Measurements from ENCODE around the gene CIAO2B. TPM values are rescaled to one million over a fixed set of nuclear protein-coding genes. Genes with fewer than 3 reads are reported as not detected.

The CIAO2B gene
- total RNA-seq, 2 experiments from 2014 or later = 150 to 162 TPM

GRCh38 chr16:66901626-66902025, 32.6 kb downstream of the CIAO2B start:
- POLR2A ChIA-PET = no interaction called here
- DNase-seq (no peak), ATAC-seq (no peak)
- Mint-ChIP-seq H3K27ac (no peak overlapping the region), H3K9me3 (no peaks in the 10 kb centered on the region), H3K36me3 (ENCODE audit: low read depth) (no peaks in the 10 kb centered on the region), H3K4me1 (ENCODE audit: low read depth) (peaks cover 8% of the 10 kb centered on the region), H3K4me3 (no peak overlapping the region), H3K27me3 (no peaks in the 10 kb centered on the region)
- CTCF ChIA-PET = interaction anchor here (1.0 to 1.2 kb wide), 2 partner anchors 26 to 35 kb away, joined by 3 read pairs; no protein-coding TSS in a partner anchor
- TF ChIP-seq, protein P1, sequence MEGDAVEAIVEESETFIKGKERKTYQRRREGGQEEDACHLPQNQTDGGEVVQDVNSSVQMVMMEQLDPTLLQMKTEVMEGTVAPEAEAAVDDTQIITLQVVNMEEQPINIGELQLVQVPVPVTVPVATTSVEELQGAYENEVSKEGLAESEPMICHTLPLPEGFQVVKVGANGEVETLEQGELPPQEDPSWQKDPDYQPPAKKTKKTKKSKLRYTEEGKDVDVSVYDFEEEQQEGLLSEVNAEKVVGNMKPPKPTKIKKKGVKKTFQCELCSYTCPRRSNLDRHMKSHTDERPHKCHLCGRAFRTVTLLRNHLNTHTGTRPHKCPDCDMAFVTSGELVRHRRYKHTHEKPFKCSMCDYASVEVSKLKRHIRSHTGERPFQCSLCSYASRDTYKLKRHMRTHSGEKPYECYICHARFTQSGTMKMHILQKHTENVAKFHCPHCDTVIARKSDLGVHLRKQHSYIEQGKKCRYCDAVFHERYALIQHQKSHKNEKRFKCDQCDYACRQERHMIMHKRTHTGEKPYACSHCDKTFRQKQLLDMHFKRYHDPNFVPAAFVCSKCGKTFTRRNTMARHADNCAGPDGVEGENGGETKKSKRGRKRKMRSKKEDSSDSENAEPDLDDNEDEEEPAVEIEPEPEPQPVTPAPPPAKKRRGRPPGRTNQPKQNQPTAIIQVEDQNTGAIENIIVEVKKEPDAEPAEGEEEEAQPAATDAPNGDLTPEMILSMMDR (IDR thresholded peaks at IDR 0.05) = no peak
- intact Hi-C loops (cut with micrococcal nuclease) = no loop called here

GRCh38 chr16:66900721-66901441, 33.3 kb downstream of the CIAO2B start:
- Mint-ChIP-seq H3K4me3 (no peak overlapping the region), H3K36me3 (ENCODE audit: low read depth) (no peaks in the 10 kb centered on the region), H3K9me3 (no peaks in the 10 kb centered on the region), H3K4me1 (ENCODE audit: low read depth) (peaks cover 2% of the 10 kb centered on the region), H3K27ac (no peak overlapping the region), H3K27me3 (no peaks in the 10 kb centered on the region)
- POLR2A ChIA-PET = interaction anchor here (0.9 kb wide), 1 partner anchor 20 kb away, joined by 3 read pairs; the partner anchor contains the start of gene PDP2
- no peak for ATAC-seq
- TF ChIP-seq, protein P1 (IDR thresholded peaks at IDR 0.05) = no peak
- CTCF ChIA-PET = interaction anchor here (0.7 to 1.2 kb wide), 4 partner anchors 9 to 34 kb away, joined by 3 read pairs; partner anchors contain the start of gene CDH16
- intact Hi-C loops (cut with micrococcal nuclease) = no loop called here
- no peak for DNase-seq

GRCh38 chr16:66899945-66900710, 34.1 kb downstream of the CIAO2B start:
- DNase-seq = no peak
- Mint-ChIP-seq H3K4me3 (no peak overlapping the region), H3K4me1 (ENCODE audit: low read depth) (no peaks in the 10 kb centered on the region), H3K27me3 (no peaks in the 10 kb centered on the region), H3K27ac (no peak overlapping the region), H3K9me3 (no peaks in the 10 kb centered on the region), H3K36me3 (ENCODE audit: low read depth) (peaks cover under 1% of the 10 kb centered on the region)
- intact Hi-C loops (cut with micrococcal nuclease) = no loop called here
- TF ChIP-seq, protein P1 (IDR thresholded peaks at IDR 0.05) = no peak
- no peak for ATAC-seq
- POLR2A ChIA-PET = interaction anchor here (0.9 to 1.0 kb wide), 2 partner anchors 9 to 19 kb away, joined by 3 read pairs; partner anchors contain the start of gene PDP2
- CTCF ChIA-PET = interaction anchor here (0.7 to 0.8 kb wide), 2 partner anchors 10 to 18 kb away, joined by 3 read pairs; partner anchors contain the start of gene CDH16

DNA sequence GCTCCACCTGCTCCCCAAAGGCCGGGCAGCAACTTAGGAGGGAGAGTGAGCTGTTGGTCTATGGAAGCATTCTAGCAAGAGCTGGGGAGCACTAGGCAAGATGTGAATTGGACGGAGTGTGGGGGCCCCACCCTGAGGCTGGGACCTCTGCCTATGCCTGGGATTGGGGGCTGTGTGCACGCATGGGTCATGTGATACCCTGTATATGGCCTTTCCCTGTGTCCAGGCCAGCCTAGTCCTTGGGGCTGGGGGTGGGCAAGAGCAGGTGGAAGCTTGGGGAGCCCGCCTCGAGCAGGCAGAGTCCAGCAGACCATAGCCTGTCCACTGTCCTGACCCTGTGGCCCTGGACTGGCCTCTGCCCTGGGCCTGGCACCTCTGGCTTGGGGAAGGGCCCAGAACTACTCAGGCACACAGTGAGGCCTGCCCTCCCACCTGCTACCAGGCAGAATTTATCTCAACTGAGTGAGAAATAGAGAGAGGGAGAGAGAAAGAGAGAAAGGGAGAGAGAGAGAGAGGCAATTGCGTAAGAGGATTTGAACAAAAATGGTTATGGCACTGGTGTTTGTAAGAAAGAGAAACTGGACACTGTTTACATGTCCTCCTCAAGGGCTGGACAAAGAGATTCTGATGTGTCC, 34.8 kb downstream of the CIAO2B start:
- no peak overlapping the region for H3K27ac Mint-ChIP-seq
- CTCF ChIA-PET = no interaction called here
- POLR2A ChIA-PET = interaction anchor here (1.0 to 6.3 kb wide), 2 partner anchors 10 to 18 kb away, joined by 3 to 28 read pairs; partner anchors contain the start of gene PDP2

More for the DNA sequence above, 34.8 kb downstream of the CIAO2B start:
- Mint-ChIP-seq H3K9me3 (no peaks in the 10 kb centered on the region), H3K36me3 (ENCODE audit: low read depth) (peaks cover 6% of the 10 kb centered on the region), H3K4me3 (no peak overlapping the region), H3K4me1 (ENCODE audit: low read depth) (no peaks in the 10 kb centered on the region), H3K27me3 (no peaks in the 10 kb centered on the region)
- ATAC-seq = no peak
- intact Hi-C loops (cut with micrococcal nuclease) = no loop called here
- DNase-seq = no peak
- TF ChIP-seq, protein P1 (IDR thresholded peaks at IDR 0.05) = no peak

All from activated CD8-positive, alpha-beta T cell treated with anti-CD3 and anti-CD28 coated beads for 36 hours (primary cell).